Heart left ventricle (tissue), 16 donors: Measurements from ENCODE around the gene MYO1A. TPM values are rescaled to one million over a fixed set of nuclear protein-coding genes. Genes with fewer than 3 reads are reported as not detected.

Experiments
- ATAC-seq, 4 donors: fragments of 200-7000 bp; cut with Tn5 transposase; one replicate each; pipeline ENCODE4 v1.9.1; 2020 to 2022; ENCODE audit warnings: moderate library complexity in 4 of 4, mild to moderate bottlenecking in 3 of 4, moderate number of reproducible peaks in 1 of 4
- DNase-seq, 5 donors: peaks; one replicate each; pipeline ENCODE4 v3.0.0-alpha.2; 2020
- H3K27ac ChIP-seq, 12 donors: fragments of 200-600 bp; sonication (generic) in 4 of 12; one replicate each; pipeline versions ENCODE4 v1.5.0 to v1.8.0; 2016 to 2022; ENCODE audit warnings: mild to moderate bottlenecking in 2 of 12
- H3K27me3 ChIP-seq, 9 donors: fragments of 200-600 bp; sonication (generic) in 2 of 9; one replicate each; pipeline versions ENCODE4 v1.5.1 to v1.8.0; 2016 to 2022; ENCODE audit warnings: mild to moderate bottlenecking in 3 of 9
- H3K36me3 ChIP-seq, 9 donors: fragments of 200-600 bp; sonication (generic) in 2 of 9; one replicate each; pipeline versions ENCODE4 v1.5.0 to v1.8.0; 2018 to 2022; ENCODE audit warnings: mild to moderate bottlenecking in 2 of 9
- H3K4me1 ChIP-seq, 12 donors: fragments of 200-600 bp; sonication (generic) in 4 of 12; one replicate each; pipeline versions ENCODE4 v1.5.0 to v1.8.0; 2016 to 2022; ENCODE audit warnings: mild to moderate bottlenecking in 3 of 12
- H3K4me3 ChIP-seq, 12 donors: fragments of 200-600 bp; sonication (generic) in 4 of 12; one replicate each; pipeline versions ENCODE4 v1.5.0 to v1.8.0; 2017 to 2022; ENCODE audit warnings: mild to moderate bottlenecking in 9 of 12, moderate library complexity in 4 of 12
- H3K9me3 ChIP-seq, 12 donors: fragments of 200-600 bp; sonication (generic) in 4 of 12; one replicate each; pipeline versions ENCODE4 v1.5.0 to v1.8.0; 2016 to 2022; ENCODE audit warnings: mild to moderate bottlenecking in 1 of 12
- CTCF ChIP-seq, 12 donors: fragments of 200-600 bp; sonication (generic) in 4 of 12; IDR thresholded peaks; one replicate each; pipeline versions ENCODE4 v1.5.0 to v1.8.0; 2018 to 2022; ENCODE audit warnings: antibody characterized with exemption in 12 of 12, mild to moderate bottlenecking in 5 of 12
- POLR2A ChIP-seq, 2 donors: fragments of 450-650 bp; IDR thresholded peaks; one replicate each; pipeline ENCODE4 v1.6.1; 2017; ENCODE audit warnings: antibody characterized with exemption in 2 of 2, mild to moderate bottlenecking in 2 of 2, moderate library complexity in 2 of 2
- WGBS, 4 donors: extraction: QIAGEN DNeasy Blood & Tissue Kit in 2 of 4; methylation state at CpG; one replicate each; pipeline versions ENCODE4 v1.1.5 to v1.1.7; 2013 to 2018; 5-methylcytosine and 5-hydroxymethylcytosine counted together
- intact Hi-C, 10 donors: fragments of 100-400 bp; cut with DNase I; formaldehyde crosslinking; loops; one replicate each; pipeline versions ENCODE4 v1.11.1 to v1.14.2; 2022
- polyA plus RNA-seq, 2 donors: library from polyadenylated mRNA; stranded (reverse); fragments of 200-250 nt; gene quantifications; one replicate each; pipeline ENCODE4 v1.2.3, GENCODE V29; 2013
- total RNA-seq, 9 donors: library from RNA; depleted of rRNA in 2 of 9; stranded (reverse); fragments of >200 nt in 2 of 9; fragmentation: NEBNext Ultra II Directional in 3 of 9; extraction: Animal tissue kit (Norgen Biotek cat#: 25700) in 3 of 9; gene quantifications; one replicate each; pipeline versions ENCODE4 v1.1.0 to v1.2.4, GENCODE V29; 2016 to 2023
- donor health status: ischemic (EF 13 %, LVEDD 7.1; RV severe dilation, severe dysfunction).
- donor health status: healthy with polysubstance abuse.
- donor health status: DM: no; HTN: yes; CAD: no.
- donor health status: DM: no; HTN: no; CAD: no.
- donor health status: ischemic (EF 25% LVEDD 6.9; RV normal size, moderate dysfunction).
- donor health status: ischemic (EF 25% LVEDD 5.7; RV mildly dilated, moderate dysfunction).
- donor health status: healthy.
- donor health status: DM: yes; HTN: yes; CAD: no.
- donor health status: ischemic (EF 35%, LVEDD 5.7; RV mildly dilated, moderate dysfunction).
- donor health status: nonischemic (EF 11% LVEDD 7.7; RV severe dilation, severe dysfunction).
- donor health status: DM: yes; HTN: yes; CAD: no.
- donor health status: PGD.
- donor health status: ischemic (EF 29% LVEDD 5.4; RV normal size, mild dysfunction).
- donor health status: nonischemic (EF 23%, LVEDD 6.1; RV moderate dilation, normal function).

Gene MYO1A
- total and polyA plus RNA-seq, 11 donors, result 0.06 to 0.77 (median 0.32) TPM; not detected in 7

GRCh38 chr12:57012600-57013465, 37.1 kb downstream of the MYO1A start:
- WGBS, 4 donors, result 77 to 80% (median 78%) methylated on average over 7 of the region's 7 CpGs
- H3K4me1 ChIP-seq, result peaks cover 0 to 7% (median 0%) of the 10 kb centered on the region in 12 donors
- H3K27ac ChIP-seq, result no peak overlapping the region
- no peaks in the 10 kb centered on the region for H3K36me3 ChIP-seq
- DNase-seq (no peak), ATAC-seq (no peak)
- H3K4me3 ChIP-seq, result no peak overlapping the region
- TF ChIP-seq CTCF (IDR thresholded peaks at IDR 0.05), result no peak
- TF ChIP-seq POLR2A (IDR thresholded peaks at IDR 0.05), result no peak
- intact Hi-C loops, result loop anchor here in 1 of 10 donors (5.0 kb wide), 1 partner anchor 44 kb away; no protein-coding TSS in a partner anchor
- H3K27me3 ChIP-seq, result peaks cover 0 to 34% (median 10%) of the 10 kb centered on the region in 9 donors
- no peaks in the 10 kb centered on the region for H3K9me3 ChIP-seq

GRCh38 chr12:57011438-57012424, 38.2 kb downstream of the MYO1A start:
- no peak for TF ChIP-seq POLR2A (IDR thresholded peaks at IDR 0.05)
- TF ChIP-seq CTCF (IDR thresholded peaks at IDR 0.05), result no peak
- H3K27ac ChIP-seq, result no peak overlapping the region
- H3K27me3 ChIP-seq, result peaks cover 0 to 29% (median 6%) of the 10 kb centered on the region in 9 donors
- intact Hi-C loops, result loop anchor here in 1 of 10 donors (5.0 kb wide), 1 partner anchor 46 kb away; no protein-coding TSS in a partner anchor
- H3K4me1 ChIP-seq, result peaks cover 0 to 11% (median 3%) of the 10 kb centered on the region in 12 donors
- no peak for DNase-seq
- ATAC-seq, result no peak
- no peaks in the 10 kb centered on the region for H3K9me3 ChIP-seq
- 58 to 60% (median 60%) methylated on average over 12 of the region's 12 CpGs for WGBS, 4 donors
- H3K4me3 ChIP-seq, result no peak overlapping the region
- H3K36me3 ChIP-seq, result no peaks in the 10 kb centered on the region

- intact Hi-C loops, result loop anchor here in 1 of 10 donors (5.0 kb wide), 1 partner anchor 47 kb away; no protein-coding TSS in a partner anchor
- no peaks in the 10 kb centered on the region for H3K36me3 ChIP-seq
- peaks cover 0 to 24% (median 0%) of the 10 kb centered on the region in 9 donors for H3K27me3 ChIP-seq
- WGBS, 4 donors, result 66 to 89% (median 76%) methylated on average over 4 of the region's 4 CpGs
- ATAC-seq (no peak), DNase-seq (no peak)
- TF ChIP-seq CTCF (IDR thresholded peaks at IDR 0.05) (no peak), POLR2A (IDR thresholded peaks at IDR 0.05) (no peak)
- no peaks in the 10 kb centered on the region for H3K9me3 ChIP-seq
- no peak overlapping the region for H3K27ac ChIP-seq
- H3K4me1 ChIP-seq, result peaks cover 0 to 15% (median 5%) of the 10 kb centered on the region in 12 donors
- H3K4me3 ChIP-seq, result no peak overlapping the region
Observed at GRCh38 chr12:57010627-57011247, 39.2 kb downstream of the MYO1A start.
